Midbrain (tissue), 1 donor: Measurements from ENCODE around the gene PPP2R5A.
A peak's percentile ranks its signal among the peaks of the same experiment; 100 is the strongest.
"Not testable (repeated sequence)": the region's sequence is repeated elsewhere in the genome, so short reads cannot be mapped to it uniquely, and the experiment has no call there.

Experiments
- DNase-seq: peaks from one replicate; lab custom pipeline; 2025; lab: John Stamatoyannopoulos, UW

The PPP2R5A gene

GRCh38 chr1:212297338-212297737 is 12.1 kb downstream of the PPP2R5A start:
- no peak for DNase-seq

DNA sequence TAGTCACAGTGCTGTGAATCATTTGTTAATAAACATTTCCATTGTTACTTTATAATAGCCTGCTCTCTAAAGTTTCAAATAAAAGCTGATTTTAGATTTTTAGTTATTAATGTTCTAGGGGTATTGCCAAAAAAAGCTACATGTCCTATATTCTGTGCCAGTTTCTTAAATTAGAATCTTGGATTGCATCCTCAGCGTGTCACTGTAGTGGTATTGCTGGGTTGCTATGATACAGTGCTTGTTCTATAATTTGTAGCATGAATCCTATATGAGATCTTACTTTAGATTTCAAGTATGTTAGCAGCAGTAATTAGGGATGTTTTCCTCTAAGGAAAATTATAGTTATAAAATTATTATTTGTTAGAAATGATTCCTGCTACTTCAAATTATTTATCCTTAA is 16.4 kb downstream of the PPP2R5A start:
- DNase-seq: no peak

DNA sequence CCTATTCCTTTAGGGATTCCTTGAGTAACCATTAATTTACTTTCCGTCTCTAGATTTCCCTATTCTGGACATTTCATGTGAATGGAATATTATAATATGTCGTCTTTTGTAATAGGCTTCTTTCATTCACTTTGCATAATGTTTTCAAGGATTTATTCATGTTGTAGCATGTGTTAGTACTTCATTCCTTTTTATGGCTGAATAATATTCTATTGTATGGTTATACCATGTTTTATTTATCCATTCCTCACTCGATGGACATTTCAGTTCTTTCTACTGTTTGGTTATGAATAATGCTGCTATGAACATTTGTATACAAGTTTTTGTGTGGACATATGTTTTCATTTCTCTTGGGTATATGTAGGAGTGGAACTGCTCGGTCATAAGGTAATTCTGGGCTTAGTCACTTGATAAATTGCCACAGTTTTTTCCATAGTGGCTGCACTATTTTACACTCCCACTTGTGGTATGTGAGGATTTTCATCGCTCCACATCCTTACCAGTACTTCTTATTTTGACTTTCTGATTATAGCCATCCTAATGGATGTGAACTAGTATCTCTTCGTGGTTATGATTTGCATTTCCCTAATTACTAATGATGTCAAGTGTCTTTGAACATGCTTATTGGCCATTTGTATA is 17.7 kb downstream of the PPP2R5A start:
- DNase-seq: no peak

GRCh38 chr1:212305342-212305741 is 20.1 kb downstream of the PPP2R5A start:
- no peak for DNase-seq

DNA sequence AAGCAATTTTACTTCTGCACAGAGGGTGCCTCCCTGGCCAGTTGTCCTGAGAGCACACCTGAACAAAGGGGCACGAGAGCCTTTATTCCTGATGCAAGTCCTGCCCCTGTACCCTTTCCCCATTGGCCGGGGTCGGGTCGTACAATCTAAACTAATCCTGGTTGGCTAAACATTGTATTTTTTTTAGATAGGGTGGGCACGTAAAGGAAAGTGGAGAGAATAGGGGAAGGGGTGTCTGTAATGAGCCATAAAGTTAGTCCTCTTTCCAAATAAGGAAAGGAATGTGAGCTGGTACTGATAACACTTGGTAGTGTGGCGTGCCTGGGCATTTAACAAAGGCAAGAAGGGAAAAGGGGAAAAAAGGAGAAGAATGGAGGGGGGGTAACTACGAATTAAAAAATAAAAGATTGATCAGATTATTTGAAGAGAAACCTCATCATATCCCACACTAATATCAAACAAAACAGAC is 20.8 kb downstream of the PPP2R5A start:
- DNase-seq: not testable (repeated sequence)

- DNase-seq: no peak
These were observed 24.8 kb downstream of the PPP2R5A start for GRCh38 chr1:212309967-212310366.

DNA sequence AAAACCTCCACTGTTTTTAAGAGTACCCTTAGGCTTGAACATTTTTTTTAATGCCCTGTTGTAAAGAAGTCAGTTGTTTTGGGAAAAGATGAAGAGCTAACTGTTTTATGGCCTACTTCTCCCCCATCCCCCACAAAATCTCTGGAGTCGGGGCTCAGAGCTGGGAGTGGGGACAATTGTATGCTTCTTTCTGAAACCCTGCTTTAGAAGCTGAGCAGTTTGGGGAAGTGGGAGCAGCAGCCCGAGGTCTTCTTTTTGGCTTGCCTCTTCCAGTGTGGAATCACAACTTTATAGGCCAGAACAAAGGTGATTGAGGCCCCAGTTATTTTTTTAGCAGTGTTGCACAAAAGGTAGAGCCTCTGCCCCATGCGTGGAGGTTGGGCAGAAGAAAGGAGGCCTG is 25.2 kb downstream of the PPP2R5A start:
- no peak for DNase-seq

DNA sequence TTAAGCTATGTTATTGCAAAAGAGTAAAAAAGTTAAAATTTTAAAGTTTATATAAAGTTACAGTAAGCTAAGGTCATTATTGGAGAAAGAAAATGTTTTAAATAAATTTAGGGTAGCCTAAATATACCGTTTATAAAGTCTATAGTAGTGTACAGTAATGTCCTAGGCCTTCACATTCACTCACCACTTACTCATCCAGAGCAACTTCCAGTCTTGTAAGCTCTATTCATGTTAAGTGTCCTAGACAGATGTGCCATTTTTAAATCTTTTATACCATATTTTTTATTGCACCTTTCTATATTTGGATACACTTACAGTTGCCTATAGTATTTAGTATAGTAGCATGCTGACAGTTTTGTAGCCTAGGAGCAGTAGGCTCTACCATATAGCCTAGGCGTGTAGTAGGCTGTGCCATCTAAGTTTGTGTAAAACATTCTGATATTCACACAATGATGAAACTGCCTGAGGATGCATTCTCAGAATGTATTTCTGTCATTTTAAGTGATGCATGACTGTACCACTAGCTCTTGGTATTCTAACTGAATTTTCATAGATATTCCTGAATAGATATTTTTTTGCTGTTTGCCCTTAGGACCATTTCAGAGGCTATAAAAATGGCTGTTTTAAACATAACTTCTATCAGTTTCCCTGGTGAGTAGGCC is 26.8 kb downstream of the PPP2R5A start:
- DNase-seq: no peak

- no peak for DNase-seq
These were observed 28.4 kb downstream of the PPP2R5A start for GRCh38 chr1:212313616-212314015.

DNA sequence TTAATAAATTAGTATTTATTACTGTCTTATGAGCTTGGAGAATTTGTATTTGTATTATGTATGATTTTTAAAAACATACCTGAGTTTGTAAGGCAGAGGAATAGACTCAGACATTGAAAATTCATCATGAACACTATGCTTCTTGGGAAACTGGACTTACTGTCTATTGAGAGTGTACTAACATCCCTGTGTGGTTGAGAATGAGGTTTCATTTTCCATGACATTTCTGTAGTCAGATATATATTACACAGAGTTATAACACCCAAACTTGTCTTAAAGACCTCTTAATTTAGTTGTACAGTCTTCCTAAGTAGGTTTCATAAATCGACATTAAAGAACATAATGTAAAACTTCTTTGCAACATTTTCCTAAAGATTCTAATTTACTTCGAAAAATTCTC is 30.0 kb downstream of the PPP2R5A start:
- DNase-seq: no peak

- peak; percentile 11 for DNase-seq
These were observed 30.7 kb downstream of the PPP2R5A start for GRCh38 chr1:212315907-212316306.

DNA sequence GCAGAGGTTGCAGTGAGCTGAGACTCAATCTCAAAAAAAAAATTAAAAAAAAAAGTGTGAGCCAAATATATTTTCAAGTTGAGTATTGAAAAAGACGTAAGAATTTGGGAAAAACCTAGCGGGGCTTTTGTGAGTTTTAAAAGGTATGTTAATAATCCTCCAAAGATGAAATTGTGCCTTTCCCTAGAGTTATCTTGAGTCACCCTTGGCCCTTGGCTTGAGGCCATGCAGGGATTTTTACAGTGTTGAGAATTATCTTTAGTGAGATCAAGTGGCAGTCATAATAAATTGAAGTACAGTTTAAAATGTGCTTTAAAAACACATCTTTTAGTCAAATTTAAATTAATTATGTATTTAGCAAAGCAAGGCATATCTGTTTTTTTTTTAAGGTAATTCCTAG is 32.7 kb downstream of the PPP2R5A start:
- DNase-seq: no peak

GRCh38 chr1:212321031-212321430 is 35.8 kb downstream of the PPP2R5A start:
- not testable (repeated sequence) for DNase-seq

- no peak for DNase-seq
These were observed 37.9 kb downstream of the PPP2R5A start for GRCh38 chr1:212323066-212323465.

- DNase-seq: no peak
These were observed 41.3 kb downstream of the PPP2R5A start for GRCh38 chr1:212326541-212326940.

DNA sequence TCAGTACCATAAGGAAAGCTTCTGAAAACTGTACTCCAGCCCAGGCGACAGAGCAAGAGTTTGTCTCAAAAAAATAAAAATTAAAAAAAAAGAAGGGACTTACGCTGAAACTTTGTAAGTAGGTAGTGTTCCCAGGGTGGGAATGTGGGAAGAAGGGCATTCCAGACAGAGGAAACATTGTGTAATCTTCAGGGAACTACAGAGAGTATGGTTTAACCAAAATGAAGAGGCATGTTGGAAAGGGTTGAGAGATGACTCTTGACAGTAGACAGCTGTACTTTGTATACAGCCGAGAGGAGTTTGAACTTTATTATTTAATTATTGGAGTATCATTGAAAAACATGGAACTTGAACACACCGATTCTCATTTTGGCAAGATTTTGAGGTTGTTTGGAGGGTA is 43.0 kb downstream of the PPP2R5A start:
- no peak for DNase-seq

DNA sequence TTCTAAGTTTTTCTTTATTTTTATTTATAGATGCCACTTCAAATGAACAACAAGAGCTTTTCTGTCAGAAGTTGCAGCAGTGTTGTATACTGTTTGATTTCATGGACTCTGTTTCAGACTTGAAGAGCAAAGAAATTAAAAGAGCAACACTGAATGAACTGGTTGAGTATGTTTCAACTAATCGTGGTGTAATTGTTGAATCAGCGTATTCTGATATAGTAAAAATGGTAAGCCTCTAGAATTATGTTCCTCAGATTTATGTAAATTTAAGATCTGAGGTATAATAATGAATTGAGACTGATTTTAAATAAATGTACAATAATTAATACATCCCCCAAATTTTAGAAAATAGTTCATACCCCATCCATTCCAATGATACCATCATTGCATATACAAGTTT is 43.9 kb downstream of the PPP2R5A start:
- DNase-seq: no peak

DNA sequence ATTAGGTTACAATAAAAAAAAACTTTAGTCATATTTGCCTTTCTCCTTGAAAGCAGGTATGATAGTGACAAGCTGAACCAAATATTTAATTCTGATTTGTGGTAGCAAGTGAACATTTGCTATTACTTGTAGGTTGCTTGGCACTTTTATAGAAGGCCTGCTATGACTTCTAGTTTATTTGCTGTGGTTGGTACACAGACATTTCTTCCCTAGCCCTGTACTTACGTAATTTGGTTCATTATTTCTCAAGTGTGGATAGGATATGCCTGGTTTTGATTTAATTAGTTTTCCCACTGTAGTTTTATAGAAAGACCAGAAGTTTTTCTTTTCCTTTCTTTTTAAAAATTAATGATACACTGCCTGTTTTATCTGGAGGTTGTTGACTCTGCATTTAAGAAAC is 55.9 kb downstream of the PPP2R5A start:
- no peak for DNase-seq

DNA sequence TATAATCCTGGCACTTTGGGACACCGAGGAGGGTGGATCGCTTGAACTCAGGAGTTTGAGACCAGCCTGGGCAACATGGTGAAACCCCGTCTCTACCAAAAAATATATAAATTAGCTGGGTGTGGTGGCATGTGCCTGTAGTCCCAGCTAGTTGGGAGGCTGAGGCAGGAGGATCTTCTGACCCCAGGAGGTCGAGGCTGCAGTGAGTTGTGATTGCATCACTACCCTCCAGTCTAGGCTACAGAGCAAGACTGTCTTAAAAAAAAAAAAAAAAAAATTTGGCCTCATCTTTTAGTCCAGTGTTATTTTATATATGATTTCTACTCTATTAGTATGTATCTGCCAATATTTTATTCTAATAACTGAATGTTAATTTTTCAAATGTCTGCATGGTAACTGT is 59.7 kb downstream of the PPP2R5A start:
- DNase-seq: no peak

DNA sequence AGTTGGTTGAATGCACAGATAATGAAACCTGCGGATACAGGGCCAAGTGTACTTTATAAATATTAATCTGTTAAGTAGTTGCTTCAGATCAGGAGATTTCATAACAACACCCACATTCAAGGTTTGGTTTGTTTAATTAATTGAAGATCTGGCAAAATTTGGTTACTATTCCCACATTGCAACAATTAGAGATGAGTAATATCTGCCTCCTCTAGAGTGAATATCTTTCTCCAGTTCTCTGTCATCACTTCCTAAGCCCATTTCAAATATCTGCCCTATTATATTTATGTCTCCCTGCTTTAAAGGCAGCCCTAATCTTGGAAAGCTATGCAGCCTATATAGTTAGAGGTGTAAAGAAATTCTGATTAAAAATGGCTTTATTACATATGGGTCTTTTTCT is 61.4 kb downstream of the PPP2R5A start:
- no peak for DNase-seq

GRCh38 chr1:212351588-212352362 is 66.6 kb downstream of the PPP2R5A start:
- DNase-seq: no peak

- DNase-seq: no peak
These were observed 68.0 kb downstream of the PPP2R5A start for GRCh38 chr1:212353181-212353580.

- no peak for DNase-seq
These were observed 69.3 kb downstream of the PPP2R5A start for GRCh38 chr1:212354464-212354863.
